Transverse colon (tissue), 4 donors: ENCODE measurements around the gene PNRC2. TPM values are rescaled to one million over a fixed set of nuclear protein-coding genes. Genes with fewer than 3 reads are reported as not detected.

ENCODE experiments used
- DNase-seq: peaks from one replicate; pipeline ENCODE4 v3.0.0-alpha.2; 2019
- H3K27ac ChIP-seq, 4 donors: fragments of 200-600 bp; sonication (generic); 2 replicates each; pipeline ENCODE4 v1.5.1; 2016 to 2018; ENCODE audit warnings: inconsistent platforms in 4 of 4
- H3K27me3 ChIP-seq: fragments of 200-600 bp; sonication (generic); 2 replicates; pipeline ENCODE4 v1.5.1; 2017; ENCODE audit warnings: inconsistent platforms
- H3K36me3 ChIP-seq, 4 donors: fragments of 200-600 bp; sonication (generic); 2 replicates each; pipeline ENCODE4 v1.5.1; 2017 to 2019; ENCODE audit warnings: inconsistent platforms in 4 of 4
- H3K4me1 ChIP-seq, 4 donors: fragments of 200-600 bp; sonication (generic); 2 replicates each; pipeline ENCODE4 v1.5.1; 2017 to 2020; ENCODE audit warnings: inconsistent platforms in 4 of 4
- H3K4me3 ChIP-seq, 4 donors: fragments of 200-600 bp; sonication (generic); 1 replicate in 1 of 4; 2 replicates in 3 of 4; pipeline versions ENCODE4 v1.5.1 to v1.6.1; 2017 to 2019; ENCODE audit warnings: inconsistent platforms in 4 of 4
- H3K9me3 ChIP-seq, 2 donors: fragments of 200-600 bp; sonication (generic); 2 replicates each; pipeline ENCODE4 v1.5.1; 2017 to 2019; ENCODE audit warnings: inconsistent platforms in 2 of 2
- EP300 ChIP-seq: sonication (generic); formaldehyde crosslinking; IDR thresholded peaks from one replicate; pipeline ENCODE4 v1.6.1; 2017; ENCODE audit warnings: antibody characterized with exemption, low read depth
- POLR2A ChIP-seq: fragments of 450-650 bp; IDR thresholded peaks from one replicate; pipeline ENCODE4 v1.6.1; 2016; ENCODE audit warnings: antibody characterized with exemption, mild to moderate bottlenecking, moderate library complexity
- POLR2AphosphoS5 ChIP-seq, 3 donors: sonication (generic); formaldehyde crosslinking; IDR thresholded peaks; one replicate each; pipeline ENCODE4 v1.6.1; 2016; ENCODE audit warnings: antibody characterized with exemption in 3 of 3
- WGBS, 2 donors: methylation state at CpG; one replicate each; pipeline ENCODE4 v1.1.5; 2018; ENCODE audit warnings: low coverage in 1 of 2; 5-methylcytosine and 5-hydroxymethylcytosine counted together
- in situ Hi-C, 4 donors: fragments of 200-750 bp; cut with MboI; loops; one replicate each; pipeline versions ENCODE4 v1.15.0 to v1.15.1; 2017; ENCODE audit warnings: low sequenced_read_pairs in 3 of 4, low pct_ligation_motif_present in 1 of 4, low pct_unique_long_range_greater_than_20kb in 1 of 4
- intact Hi-C: fragments of 100-400 bp; cut with DNase I; formaldehyde crosslinking; loops from one replicate; pipeline ENCODE4 v1.15.1; 2023; ENCODE audit warnings: low total_unique reads
- total RNA-seq, 4 donors: library from RNA; depleted of rRNA; stranded (reverse); fragments of >200 nt; gene quantifications; one replicate each; pipeline ENCODE4 v1.1.0, GENCODE V29; 2016
- TF ChIP-seq, protein P1 (sequence below), 5 experiments: fragments of 200-600 bp in 3 of 5; fragments of 450-650 bp in 2 of 5; sonication (generic) in 3 of 5; IDR thresholded peaks; 1 replicate in 2 of 5; 2 replicates in 3 of 5; pipeline ENCODE4 v1.5.1; 2016 to 2017; ENCODE audit warnings: antibody characterized with exemption in 5 of 5, inconsistent platforms in 3 of 5, mild to moderate bottlenecking in 2 of 5, moderate library complexity in 1 of 5

PNRC2 gene
- total RNA-seq, 4 donors from 2014 or later = 98.0 to 136 (median 111) TPM

GRCh38 chr1:24002695-24003094, 43.1 kb downstream of the PNRC2 start:
- no peaks in the 10 kb centered on the region for H3K9me3 ChIP-seq
- no peak overlapping the region for H3K27ac ChIP-seq
- in situ Hi-C loops (no loop called here), intact Hi-C loops (no loop called here)
- H3K27me3 ChIP-seq = no peaks in the 10 kb centered on the region
- no peak overlapping the region for H3K4me3 ChIP-seq
- H3K36me3 ChIP-seq = no peaks in the 10 kb centered on the region
- DNase-seq = no peak
- TF ChIP-seq, protein P1, sequence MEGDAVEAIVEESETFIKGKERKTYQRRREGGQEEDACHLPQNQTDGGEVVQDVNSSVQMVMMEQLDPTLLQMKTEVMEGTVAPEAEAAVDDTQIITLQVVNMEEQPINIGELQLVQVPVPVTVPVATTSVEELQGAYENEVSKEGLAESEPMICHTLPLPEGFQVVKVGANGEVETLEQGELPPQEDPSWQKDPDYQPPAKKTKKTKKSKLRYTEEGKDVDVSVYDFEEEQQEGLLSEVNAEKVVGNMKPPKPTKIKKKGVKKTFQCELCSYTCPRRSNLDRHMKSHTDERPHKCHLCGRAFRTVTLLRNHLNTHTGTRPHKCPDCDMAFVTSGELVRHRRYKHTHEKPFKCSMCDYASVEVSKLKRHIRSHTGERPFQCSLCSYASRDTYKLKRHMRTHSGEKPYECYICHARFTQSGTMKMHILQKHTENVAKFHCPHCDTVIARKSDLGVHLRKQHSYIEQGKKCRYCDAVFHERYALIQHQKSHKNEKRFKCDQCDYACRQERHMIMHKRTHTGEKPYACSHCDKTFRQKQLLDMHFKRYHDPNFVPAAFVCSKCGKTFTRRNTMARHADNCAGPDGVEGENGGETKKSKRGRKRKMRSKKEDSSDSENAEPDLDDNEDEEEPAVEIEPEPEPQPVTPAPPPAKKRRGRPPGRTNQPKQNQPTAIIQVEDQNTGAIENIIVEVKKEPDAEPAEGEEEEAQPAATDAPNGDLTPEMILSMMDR (IDR thresholded peaks at IDR 0.05) = no peak
- no peak for TF ChIP-seq POLR2A
- no peak for TF ChIP-seq EP300
- no peak for TF ChIP-seq POLR2AphosphoS5 (IDR thresholded peaks at IDR 0.05)
- no peaks in the 10 kb centered on the region for H3K4me1 ChIP-seq
- 69 to 89% methylated on average over 2 of the region's 2 CpGs for WGBS, 2 donors

- 56 to 83% methylated on average over 1 to 4 of the region's 4 CpGs for WGBS, 2 donors
Measured at GRCh38 chr1:24003331-24003972, 43.8 kb downstream of the PNRC2 start.

DNA sequence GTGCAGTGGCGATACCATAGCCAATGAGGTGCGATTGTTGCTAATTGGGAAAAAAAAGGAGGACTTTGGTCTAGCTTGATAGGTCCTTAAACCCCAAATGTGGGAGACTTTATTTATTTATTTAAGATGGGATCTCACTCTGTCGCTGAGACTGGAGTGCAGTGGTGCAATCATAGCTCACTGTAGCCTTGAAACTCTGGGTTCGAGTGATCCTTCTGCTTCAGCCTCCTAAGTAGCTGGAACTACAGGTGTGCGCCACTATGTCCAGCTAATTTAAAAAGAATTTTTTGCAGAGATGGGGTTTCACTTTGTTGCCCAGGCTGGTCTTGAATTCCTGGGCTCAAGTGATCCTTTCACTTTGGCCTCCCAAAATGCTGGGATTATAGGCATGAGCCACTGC, 44.5 kb downstream of the PNRC2 start:
- Histone ChIP-seq H3K9me3 (no peaks in the 10 kb centered on the region), H3K4me1 (no peaks in the 10 kb centered on the region), H3K4me3 (no peak overlapping the region), H3K36me3 (no peaks in the 10 kb centered on the region), H3K27me3 (no peaks in the 10 kb centered on the region), H3K27ac (no peak overlapping the region)
- 90 to 100% methylated on average over 2 to 5 of the region's 5 CpGs for WGBS, 2 donors
- no peak for DNase-seq
- in situ Hi-C loops (no loop called here), intact Hi-C loops (no loop called here)
- TF ChIP-seq, protein P1 (IDR thresholded peaks at IDR 0.05) = no peak
- TF ChIP-seq EP300 (no peak), POLR2AphosphoS5 (IDR thresholded peaks at IDR 0.05) (no peak), POLR2A (no peak)

More at GRCh38 chr1:24003331-24003972, 43.8 kb downstream of the PNRC2 start:
- Histone ChIP-seq H3K27ac (no peak overlapping the region), H3K4me3 (no peak overlapping the region), H3K4me1 (no peaks in the 10 kb centered on the region), H3K36me3 (no peaks in the 10 kb centered on the region), H3K9me3 (no peaks in the 10 kb centered on the region), H3K27me3 (no peaks in the 10 kb centered on the region)
- DNase-seq = no peak
- in situ Hi-C loops (no loop called here), intact Hi-C loops (no loop called here)
- TF ChIP-seq POLR2A (no peak), EP300 (no peak), POLR2AphosphoS5 (IDR thresholded peaks at IDR 0.05) (no peak)
- TF ChIP-seq, protein P1 (IDR thresholded peaks at IDR 0.05) = no peak

DNA sequence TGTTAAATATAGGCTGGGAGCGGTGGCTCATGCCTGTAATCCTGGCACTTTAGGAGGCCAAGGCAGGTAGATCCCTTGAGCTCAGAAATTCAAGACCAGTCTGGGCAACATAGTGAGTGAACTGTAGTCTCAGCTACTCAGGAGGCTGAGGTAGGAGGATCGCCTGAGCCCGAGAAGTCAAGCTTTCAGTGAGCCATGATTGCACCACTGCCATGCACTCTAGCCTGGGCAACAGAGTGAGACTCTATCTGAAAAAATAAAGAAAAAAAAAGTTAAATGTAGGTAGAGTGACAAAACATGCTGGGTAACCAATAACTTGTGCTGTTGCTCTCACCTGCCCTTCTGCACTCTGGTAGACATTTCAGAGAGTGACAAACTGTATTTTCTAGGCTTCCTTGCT, 45.5 kb downstream of the PNRC2 start:
- Histone ChIP-seq H3K27ac (no peak overlapping the region), H3K9me3 (no peaks in the 10 kb centered on the region), H3K4me1 (peaks cover 0 to 8% (median 2%) of the 10 kb centered on the region in 4 donors), H3K4me3 (no peak overlapping the region), H3K36me3 (no peaks in the 10 kb centered on the region), H3K27me3 (no peaks in the 10 kb centered on the region)
- TF ChIP-seq EP300 (no peak), POLR2A (no peak), POLR2AphosphoS5 (IDR thresholded peaks at IDR 0.05) (no peak)
- TF ChIP-seq, protein P1 (IDR thresholded peaks at IDR 0.05) = no peak
- intact Hi-C loops (no loop called here), in situ Hi-C loops (no loop called here)
- DNase-seq = no peak
- 87 to 96% methylated on average over 3 of the region's 3 CpGs for WGBS, 2 donors
